Transverse colon (tissue), 3 donors: Measurements from ENCODE around the gene OPA1.

Experiments used
- CTCF ChIP-seq, 5 experiments: fragments of 200-600 bp in 3 of 5; fragments of 450-650 bp in 2 of 5; sonication (generic) in 3 of 5; IDR thresholded peaks; 1 replicate in 2 of 5; 2 replicates in 3 of 5; pipeline ENCODE4 v1.5.1; 2016 to 2017; ENCODE audit warnings: antibody characterized with exemption in 5 of 5, inconsistent platforms in 3 of 5, mild to moderate bottlenecking in 2 of 5, moderate library complexity in 1 of 5
- POLR2A ChIP-seq: fragments of 450-650 bp; IDR thresholded peaks from one replicate; pipeline ENCODE4 v1.6.1; 2016; ENCODE audit warnings: antibody characterized with exemption, mild to moderate bottlenecking, moderate library complexity

- no peak for TF ChIP-seq CTCF (IDR thresholded peaks at IDR 0.05)
- no peak for TF ChIP-seq POLR2A
Measured at GRCh38 chr3:193656445-193656844, 63.4 kb downstream of the OPA1 start.
